H1 (cell line): ENCODE measurements around the gene AUH. TPM values are rescaled to one million over a fixed set of nuclear protein-coding genes. Genes with fewer than 3 reads are reported as not detected.

Experiments used
- ATF3 ChIP-seq: IDR thresholded peaks from 2 replicates; pipeline ENCODE4 v1.6.1; 2011; ENCODE audit warnings: low read depth, mild to moderate bottlenecking, low read length; ENCODE audit not compliant: insufficient read depth
- SP2 ChIP-seq: IDR thresholded peaks from 2 replicates; pipeline ENCODE4 v1.6.1; 2012; ENCODE audit warnings: mild to moderate bottlenecking, low read length, inconsistent platforms
- polyA plus RNA-seq, 7 experiments: library from polyadenylated mRNA; depleted of rRNA in 3 of 7; stranded (reverse) in 5 of 7; unstranded in 2 of 7; fragments of >200 nt in 5 of 7; fragments of 200-250 nt in 2 of 7; gene quantifications; 1 replicate in 5 of 7; 2 replicates in 1 of 7; 4 replicates in 1 of 7; pipeline versions ENCODE4 v1.2.1 to v1.2.3, GENCODE V29; 2011 to 2013; ENCODE audit warnings: missing spikeins in 2 of 7, mixed read lengths in 2 of 7
- total RNA-seq: library from RNA; stranded (reverse); fragmentation: NEBNext Ultra II Directional; extraction: Animal tissue kit (Norgen Biotek cat#: 25700); gene quantifications from 2 replicates; pipeline ENCODE4 v1.2.1, GENCODE V29; 2021

The AUH gene
- total and polyA plus RNA-seq, 2 of the 8 experiments (the other 6 are each of a cell fraction or from before 2014, with no cell fraction given), result 5.8 to 21.9 TPM

- TF ChIP-seq SP2 (no peak), ATF3 (no peak)
Measured at GRCh38 chr9:91274949-91275492, 86.7 kb downstream of the AUH start (continued).
